ENCODE results near the gene DCD. TPM values are rescaled to one million over a fixed set of nuclear protein-coding genes. Genes with fewer than 3 reads are reported as not detected.
"Not testable (repeated sequence)": the region's sequence is repeated elsewhere in the genome, so short reads cannot be mapped to it uniquely, and the experiment has no call there.

Gene DCD
- total RNA-seq (2014; rRNA removed; shearing (Covaris generic)), result not detected in 2 replicates
- not detected in 2 replicates for polyA plus RNA-seq (2014; cell fraction: nucleus; rRNA removed)

DNA sequence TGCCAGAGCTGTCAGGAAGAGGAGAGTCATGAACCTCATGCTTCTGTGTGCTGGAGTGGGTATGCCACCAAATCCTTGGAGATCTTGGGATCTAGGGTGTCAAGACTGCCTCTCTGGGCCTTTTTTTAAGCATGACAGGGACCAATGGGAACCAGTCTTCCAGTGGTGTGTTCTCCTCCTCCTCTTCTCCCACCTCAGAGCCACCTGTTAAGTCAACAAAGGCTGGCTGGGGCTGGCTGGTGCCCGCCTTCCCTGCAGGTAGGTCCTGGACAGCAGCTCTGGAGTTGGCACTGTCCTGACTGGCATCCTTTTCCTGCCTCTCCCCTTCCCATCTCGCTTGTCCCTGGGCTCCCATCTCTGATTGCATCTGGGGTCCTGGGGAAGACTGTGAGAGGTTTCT is at the start of gene DCD:
Gene DCD (minus strand): TSS at position 101 of the 400 bp plus-strand sequence. CDS start 62 bp downstream, at position 39.
- DNase-seq (ENCODE audit: extremely low read depth, low read depth), result no peak

DNA sequence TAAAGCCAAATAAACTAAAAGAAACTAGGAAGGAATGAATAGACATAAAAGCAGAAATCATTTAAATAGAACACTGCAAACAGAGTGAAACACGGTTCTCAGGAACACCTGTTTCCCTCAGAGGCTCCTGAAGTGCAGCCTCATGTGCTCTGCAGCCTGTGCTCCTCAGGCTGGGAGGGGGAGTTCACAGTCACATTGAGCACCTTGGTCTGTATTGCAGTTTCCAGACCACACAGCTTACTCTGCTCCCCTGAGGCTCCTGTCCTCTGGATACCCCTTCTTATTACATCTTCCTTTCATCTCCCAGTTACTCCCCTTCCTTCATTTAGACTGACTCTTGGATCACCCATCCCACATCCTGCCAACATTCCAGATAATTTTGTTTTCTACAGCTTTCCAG is 49.7 kb upstream of the DCD start:
- DNase-seq (ENCODE audit: extremely low read depth, low read depth), result no peak

GRCh38 chr12:54692353-54692752 is 44.2 kb upstream of the DCD start:
- no peak for DNase-seq (ENCODE audit: extremely low read depth, low read depth)

- no peak for DNase-seq (ENCODE audit: extremely low read depth, low read depth)
Observed at GRCh38 chr12:54689984-54690383, 41.8 kb upstream of the DCD start.

DNA sequence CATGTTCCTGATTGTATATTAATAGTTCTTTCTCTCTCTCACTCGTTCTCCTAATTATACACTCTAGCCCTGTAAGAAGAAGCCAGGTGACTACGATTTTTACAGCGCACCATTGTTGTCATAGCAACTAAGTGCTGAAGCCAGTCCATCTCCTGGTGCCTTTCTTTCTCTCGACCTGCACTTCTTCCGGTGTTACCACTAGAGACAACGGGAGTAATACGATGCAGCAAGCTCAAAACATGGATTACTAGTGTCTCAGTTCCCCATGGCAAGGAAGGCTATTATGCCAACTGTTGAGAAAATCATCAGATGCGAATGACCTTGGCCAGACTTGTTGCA is 40.8 kb upstream of the DCD start:
- DNase-seq (ENCODE audit: extremely low read depth, low read depth), result no peak

GRCh38 chr12:54688309-54689033 is 40.3 kb upstream of the DCD start:
- no peak for DNase-seq (ENCODE audit: extremely low read depth, low read depth)

- DNase-seq (ENCODE audit: extremely low read depth, low read depth), result no peak
Observed at GRCh38 chr12:54684636-54685630, 36.8 kb upstream of the DCD start.

- no peak for DNase-seq (ENCODE audit: extremely low read depth, low read depth)
Observed at GRCh38 chr12:54683398-54683797, 35.2 kb upstream of the DCD start.

- DNase-seq (ENCODE audit: extremely low read depth, low read depth), result no peak
Observed at GRCh38 chr12:54682674-54683073, 34.5 kb upstream of the DCD start.

DNA sequence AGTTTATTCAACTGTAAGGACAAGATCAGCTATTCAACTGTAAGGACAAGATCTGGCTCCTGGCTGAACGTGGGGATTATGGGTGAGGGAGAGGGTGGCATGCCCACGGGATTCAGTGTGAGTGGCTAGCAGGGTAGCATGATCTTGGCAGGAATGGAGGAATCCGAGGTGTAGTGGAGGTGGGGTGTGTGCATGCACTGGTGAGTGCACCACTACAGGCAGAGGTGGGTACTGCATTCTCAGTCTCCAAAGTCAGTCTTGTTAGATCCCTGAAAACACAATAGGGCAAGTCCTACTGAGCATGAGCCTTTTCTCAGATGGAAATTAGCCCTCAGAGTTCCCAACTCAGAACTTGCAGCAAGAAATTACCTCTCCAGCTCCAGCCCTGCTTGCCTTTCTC is 32.2 kb upstream of the DCD start:
- peak; percentile 24 for DNase-seq (ENCODE audit: extremely low read depth, low read depth)

DNA sequence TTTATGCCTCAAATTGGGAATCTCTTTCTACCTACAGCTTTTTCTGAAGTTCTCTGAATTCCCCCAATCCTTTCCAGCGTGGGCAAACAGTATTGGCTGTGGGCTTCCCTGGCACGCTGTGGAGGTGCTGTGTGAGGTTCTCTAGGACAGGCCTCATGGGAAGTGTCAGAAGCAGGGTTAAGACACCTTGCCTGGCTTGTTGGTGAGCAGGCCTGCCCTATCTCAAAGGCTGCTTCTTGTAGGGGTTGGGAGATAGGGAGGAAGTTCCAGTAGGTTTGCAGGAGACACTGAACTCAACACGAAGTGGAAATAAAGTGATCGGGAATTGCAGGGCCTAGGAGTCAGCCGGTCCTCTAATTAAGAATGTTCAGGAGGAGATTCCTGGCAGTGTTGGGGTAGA is 30.0 kb upstream of the DCD start:
- no peak for DNase-seq (ENCODE audit: extremely low read depth, low read depth)

DNA sequence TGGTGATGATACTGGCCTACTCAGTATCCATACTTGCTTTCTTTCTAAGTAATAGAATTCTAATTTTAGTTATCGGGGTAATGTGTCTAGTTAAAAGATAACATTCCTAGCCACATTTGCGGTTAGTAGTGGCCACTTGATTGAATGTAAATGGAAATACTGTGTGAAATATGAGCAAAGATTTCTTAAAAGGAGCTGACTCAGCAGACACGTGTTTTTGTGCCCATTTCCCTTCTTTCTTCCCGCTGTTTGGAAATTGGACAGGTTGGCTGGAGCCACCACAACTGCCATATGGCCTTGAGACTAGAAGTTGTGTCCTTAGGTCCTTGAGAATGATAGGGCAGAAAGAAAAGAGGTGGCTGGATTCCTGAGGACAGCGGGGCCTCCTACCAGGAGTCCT is 19.8 kb upstream of the DCD start:
- DNase-seq (ENCODE audit: extremely low read depth, low read depth), result no peak

DNA sequence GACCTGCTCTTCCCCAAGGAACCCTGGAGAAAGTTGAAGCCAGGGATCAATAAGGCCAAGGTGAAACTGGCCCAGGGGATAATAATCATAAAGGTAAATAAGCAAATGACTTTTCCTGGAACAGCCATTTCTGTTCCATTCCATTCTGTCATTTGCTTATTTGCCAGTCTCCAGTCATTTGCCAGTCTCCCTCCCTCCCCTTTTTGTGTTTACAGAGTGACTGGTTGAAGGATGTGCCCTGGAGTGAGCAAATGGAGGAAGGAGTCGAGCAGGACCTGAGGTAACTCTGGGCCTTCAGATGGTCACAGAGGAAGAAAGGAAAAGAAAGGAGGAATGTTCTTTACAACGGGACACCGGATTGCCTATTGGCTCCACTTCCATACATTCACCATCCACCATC is 17.8 kb upstream of the DCD start:
- no peak for DNase-seq (ENCODE audit: extremely low read depth, low read depth)

DNA sequence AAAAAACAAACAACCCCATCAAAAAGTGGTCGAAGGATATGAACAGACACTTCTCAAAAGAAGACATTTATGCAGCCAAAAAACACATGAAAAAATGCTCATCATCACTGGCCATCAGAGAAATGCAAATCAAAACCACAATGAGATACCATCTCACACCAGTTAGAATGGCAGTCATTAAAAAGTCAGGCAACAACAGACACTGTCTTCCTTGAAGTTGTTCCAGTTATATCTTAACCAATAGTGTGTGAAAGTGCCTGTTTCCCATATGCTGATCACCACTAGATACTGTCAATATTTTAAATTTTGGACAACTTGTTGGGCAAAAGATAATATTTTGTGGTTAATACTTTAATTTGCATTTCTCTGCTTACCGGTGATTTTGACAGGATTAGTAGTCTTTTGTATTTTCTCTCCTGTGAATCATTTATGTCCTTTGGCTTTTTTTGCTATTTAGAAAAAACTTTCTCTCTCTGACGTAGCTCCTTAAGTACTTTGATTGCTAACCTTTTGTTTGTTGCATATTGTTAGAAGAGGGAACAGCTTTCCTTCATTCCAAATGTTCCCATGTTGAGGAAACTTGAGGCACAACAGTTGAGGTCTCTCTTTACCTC is 17.0 kb upstream of the DCD start:
- not testable (repeated sequence) for DNase-seq (ENCODE audit: extremely low read depth, low read depth)

DNA sequence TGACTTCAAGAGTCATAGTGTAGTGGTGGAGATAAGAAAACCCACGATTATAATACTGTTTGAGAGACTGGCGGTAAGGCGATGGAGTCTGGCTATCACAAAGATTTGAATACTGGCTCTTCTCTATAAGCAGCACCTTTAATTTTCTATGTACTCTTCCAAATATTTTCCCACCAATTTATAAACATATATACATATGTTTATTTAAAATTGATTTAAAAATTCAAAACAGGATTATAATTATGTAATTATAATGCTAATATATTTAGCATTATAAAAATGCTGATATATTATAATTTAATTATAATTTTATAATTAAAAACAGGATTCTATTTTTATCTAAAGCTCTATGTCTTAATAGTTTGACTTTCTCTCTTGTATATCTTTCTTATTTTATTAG is 15.4 kb upstream of the DCD start:
- DNase-seq (ENCODE audit: extremely low read depth, low read depth), result no peak

GRCh38 chr12:54662026-54662425 is 13.9 kb upstream of the DCD start:
- no peak for DNase-seq (ENCODE audit: extremely low read depth, low read depth)

GRCh38 chr12:54661048-54661447 is 12.9 kb upstream of the DCD start:
- DNase-seq (ENCODE audit: extremely low read depth, low read depth), result no peak

- DNase-seq (ENCODE audit: extremely low read depth, low read depth), result no peak
Observed at GRCh38 chr12:54660320-54660962, 12.3 kb upstream of the DCD start.

- DNase-seq (ENCODE audit: extremely low read depth, low read depth), result peak; percentile 54
Observed at GRCh38 chr12:54658306-54659264, 10.4 kb upstream of the DCD start.

Measured in NCI-H460 (cell line).